ENCODE results near the gene NUDCD2.

- TF ChIP-seq CTCF (IDR thresholded peaks at IDR 0.05; ENCODE audit: extremely low read depth in 1 of 2, insufficient read depth in 1 of 2, low read depth in 1 of 2, low read length in 2 of 2): no peak
- TF ChIP-seq, protein P1, sequence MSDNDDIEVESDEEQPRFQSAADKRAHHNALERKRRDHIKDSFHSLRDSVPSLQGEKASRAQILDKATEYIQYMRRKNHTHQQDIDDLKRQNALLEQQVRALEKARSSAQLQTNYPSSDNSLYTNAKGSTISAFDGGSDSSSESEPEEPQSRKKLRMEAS (IDR thresholded peaks at IDR 0.05; ENCODE audit: insufficient read depth, insufficient read length): no peak
Observed at GRCh38 chr5:163456840-163457239, 3.1 kb downstream of the NUDCD2 start.

All from endothelial cell of umbilical vein (primary cell).